Glomerular endothelial cell (primary cell): ENCODE results near the gene B4GALNT2. TPM values are rescaled to one million over a fixed set of nuclear protein-coding genes. Genes with fewer than 3 reads are reported as not detected.
"Not testable (repeated sequence)": the region's sequence is repeated elsewhere in the genome, so short reads cannot be mapped to it uniquely, and the experiment has no call there.

Experiments
- DNase-seq: peaks from one replicate; pipeline ENCODE4 v3.0.0-alpha.2; 2011; ENCODE audit warnings: low read depth, low spot score; ENCODE audit errors: extremely low read depth
- total RNA-seq: library from RNA; depleted of rRNA; stranded (reverse); fragments of >200 nt; gene quantifications from 2 replicates; pipeline ENCODE4 v1.2.3, GENCODE V29; 2015

B4GALNT2 gene
- total RNA-seq: not detected in 2 replicates

DNA sequence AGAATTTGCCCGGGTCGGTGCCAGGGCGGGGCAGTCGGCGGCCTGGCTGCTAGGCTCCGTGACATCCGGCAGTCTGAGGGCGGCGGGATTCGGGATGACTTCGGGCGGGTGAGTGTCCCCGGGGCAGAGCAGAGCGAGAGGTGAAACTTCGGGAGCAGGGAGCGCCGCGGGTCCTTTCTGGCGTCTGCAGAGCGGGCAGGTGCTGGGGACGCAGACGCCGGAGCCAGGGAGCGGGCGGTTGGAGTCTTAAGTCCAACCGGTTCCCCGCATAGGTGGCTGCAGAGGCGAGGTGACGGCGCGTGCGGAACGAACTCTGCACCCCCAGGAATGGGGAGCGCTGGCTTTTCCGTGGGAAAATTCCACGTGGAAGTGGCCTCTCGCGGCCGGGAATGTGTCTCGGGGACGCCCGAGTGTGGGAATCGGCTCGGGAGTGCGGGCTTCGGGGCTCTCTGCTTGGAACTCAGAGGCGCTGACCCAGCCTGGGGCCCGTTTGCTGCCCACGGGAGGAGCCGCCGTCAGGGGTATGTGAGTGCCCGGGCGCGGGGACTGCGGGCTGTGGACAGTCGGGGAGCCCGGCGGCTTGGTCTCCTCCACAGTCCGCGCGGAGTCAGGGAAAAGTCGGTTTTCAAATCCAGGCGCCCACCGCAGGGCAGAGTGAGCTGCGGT, at the start of gene B4GALNT2:
Gene B4GALNT2 (plus strand): TSS at position 71 of the 666 bp plus-strand sequence. CDS start 24 bp downstream, at position 95.
- DNase-seq: no peak

DNA sequence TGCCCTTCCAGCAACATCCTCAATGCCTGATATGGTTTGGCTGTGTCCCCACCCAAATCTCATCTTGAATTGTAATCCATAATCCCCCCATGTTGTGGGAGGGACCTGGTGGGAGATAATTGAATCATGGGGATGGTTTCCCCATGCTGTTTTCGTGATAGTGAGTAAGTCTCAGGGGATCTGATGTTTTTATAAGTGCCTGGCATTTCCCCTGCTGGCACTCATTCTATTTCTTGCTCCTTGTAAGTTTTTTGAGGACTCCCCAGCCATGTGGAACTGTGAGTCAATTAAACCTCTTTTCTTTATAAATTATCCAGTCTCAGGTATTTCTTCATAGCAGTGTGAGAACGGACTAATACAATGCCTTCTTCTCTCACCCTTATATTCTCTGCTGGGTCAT, 47.5 kb upstream of the B4GALNT2 start:
- not testable (repeated sequence) for DNase-seq

DNA sequence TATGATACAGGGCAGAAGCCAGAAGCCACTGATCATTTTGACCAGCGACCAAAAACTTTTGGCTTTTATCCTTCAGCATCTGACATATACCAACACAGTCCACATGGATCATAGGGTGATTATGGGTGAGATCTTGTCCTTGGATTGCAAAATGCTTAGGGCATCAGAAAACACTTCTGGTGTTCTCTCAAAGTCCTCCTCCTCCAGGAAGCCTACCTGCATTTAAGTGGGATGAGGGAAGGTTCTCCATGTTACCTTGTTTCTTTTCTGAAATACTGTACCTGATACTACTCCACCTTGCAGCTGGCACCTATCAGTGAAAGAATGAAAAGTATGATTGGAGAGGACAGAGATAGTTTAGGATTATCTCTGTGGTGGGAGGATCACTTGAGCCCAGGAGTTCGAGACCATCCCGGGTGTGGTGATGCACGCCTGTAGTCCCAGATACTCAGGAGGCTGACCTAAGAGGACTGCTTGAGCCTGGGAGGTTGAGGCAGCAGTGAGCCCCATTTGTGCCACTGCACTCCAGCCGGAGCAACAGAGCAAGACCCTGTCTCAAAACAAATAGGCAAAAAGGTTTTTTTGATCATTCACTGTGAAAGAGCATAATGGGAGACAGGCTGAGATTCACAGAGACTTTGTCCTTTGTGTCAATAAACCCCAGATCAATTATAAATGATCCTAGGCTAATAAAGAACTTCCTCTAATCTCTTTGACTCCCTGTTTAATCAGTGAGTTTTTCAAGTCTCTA, 46.8 kb upstream of the B4GALNT2 start:
- DNase-seq: no peak

- no peak for DNase-seq
Observed at GRCh38 chr17:49086316-49086605, 46.3 kb upstream of the B4GALNT2 start.

DNA sequence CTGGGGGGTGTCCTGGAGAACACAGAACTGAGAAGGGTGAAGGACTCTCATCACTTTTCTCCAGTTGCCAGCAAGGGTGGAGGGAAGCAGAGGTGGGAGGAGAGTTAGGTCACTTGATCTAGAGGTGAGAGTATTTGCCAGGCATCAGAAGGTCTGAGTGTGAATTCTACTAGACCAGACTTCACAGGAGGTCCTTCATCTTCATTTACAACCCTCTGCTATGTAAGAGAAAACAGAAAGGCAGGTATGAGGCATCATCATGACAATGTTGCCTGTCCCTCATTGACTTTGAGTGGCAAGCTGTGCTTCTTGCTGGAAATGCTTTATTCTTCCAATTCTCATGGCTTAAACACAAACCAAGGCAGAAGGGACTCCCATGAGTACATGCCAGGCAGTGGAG, 45.9 kb upstream of the B4GALNT2 start:
- no peak for DNase-seq

GRCh38 chr17:49089094-49089493, 43.5 kb upstream of the B4GALNT2 start:
- DNase-seq: no peak

DNA sequence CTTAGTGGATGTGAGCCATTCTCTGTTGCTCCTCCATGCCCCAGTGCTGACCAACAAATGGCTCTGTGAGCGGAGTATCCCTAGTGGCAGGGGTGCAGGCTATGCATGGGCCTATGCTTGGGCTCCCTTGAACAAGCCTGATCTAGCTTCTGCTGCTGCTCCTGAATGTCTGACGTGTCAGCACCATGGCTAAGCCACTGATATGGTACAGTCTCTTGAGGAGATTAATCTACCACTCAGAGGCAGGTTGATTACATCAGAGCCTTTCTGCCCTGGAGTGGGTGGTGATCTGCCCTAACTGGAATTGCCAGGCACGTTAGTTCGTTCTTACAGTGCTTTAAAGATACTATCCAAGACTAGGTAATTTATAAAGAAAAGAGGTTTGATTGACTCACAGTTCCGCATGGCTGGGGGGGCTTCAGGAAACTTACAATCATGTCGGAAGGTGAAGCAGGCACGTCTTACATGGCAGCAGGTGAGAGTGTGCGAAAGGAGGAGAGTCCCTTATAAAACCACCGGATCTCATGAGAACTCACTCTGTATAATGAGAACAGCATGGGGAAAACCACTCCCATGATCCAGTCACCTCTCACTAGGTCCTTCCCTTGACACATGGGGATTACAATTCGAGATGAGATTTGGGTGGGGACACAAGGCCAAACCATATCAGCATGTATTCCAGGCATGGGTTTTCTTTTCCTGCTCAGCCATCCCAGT, 41.5 kb upstream of the B4GALNT2 start:
- DNase-seq: no peak

GRCh38 chr17:49093131-49093530, 39.4 kb upstream of the B4GALNT2 start:
- no peak for DNase-seq

DNA sequence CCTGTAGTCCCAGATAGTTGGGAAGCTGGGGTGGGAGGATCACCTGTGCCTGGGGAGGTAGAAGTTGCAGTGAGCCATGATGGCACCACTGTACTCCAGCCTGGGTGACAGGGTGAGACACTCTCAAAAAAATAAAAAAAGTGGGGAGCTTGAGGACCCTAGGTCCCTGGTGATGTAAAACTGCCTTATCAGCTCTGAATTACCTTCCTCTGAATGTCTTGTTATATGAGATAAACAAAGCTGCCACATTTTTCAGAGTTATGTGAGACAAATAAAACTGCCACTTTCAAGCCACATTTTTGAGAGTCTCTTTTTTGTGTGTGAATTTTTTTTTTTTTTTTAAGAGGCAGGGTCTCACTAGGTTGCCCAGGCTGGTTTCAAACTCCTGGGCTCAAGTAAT, 32.0 kb upstream of the B4GALNT2 start:
- no peak for DNase-seq

DNA sequence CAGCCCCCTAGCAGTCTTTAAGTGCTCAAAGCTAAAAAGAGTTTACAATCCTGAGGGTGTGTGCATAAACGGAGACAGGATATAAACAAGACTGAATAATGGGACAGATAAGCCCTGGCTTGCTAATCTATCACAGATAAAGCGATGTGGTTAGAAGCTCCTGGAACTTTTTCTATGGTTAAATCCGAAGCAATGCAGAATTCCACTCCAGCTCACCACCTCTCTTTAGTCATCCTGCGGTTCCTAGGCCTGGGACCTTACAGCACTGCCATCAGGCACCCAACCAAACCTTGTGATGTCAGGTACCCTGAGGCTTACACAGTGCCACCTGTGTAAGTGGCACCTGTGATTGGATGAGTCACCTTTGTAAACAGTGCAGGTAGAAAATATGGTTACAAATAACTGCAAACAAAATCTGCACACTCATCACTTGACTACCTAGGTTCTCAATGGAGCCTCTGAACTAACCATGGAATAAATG, 31.5 kb upstream of the B4GALNT2 start:
- DNase-seq: no peak

GRCh38 chr17:49103360-49103759, 29.2 kb upstream of the B4GALNT2 start:
- DNase-seq: not testable (repeated sequence)

DNA sequence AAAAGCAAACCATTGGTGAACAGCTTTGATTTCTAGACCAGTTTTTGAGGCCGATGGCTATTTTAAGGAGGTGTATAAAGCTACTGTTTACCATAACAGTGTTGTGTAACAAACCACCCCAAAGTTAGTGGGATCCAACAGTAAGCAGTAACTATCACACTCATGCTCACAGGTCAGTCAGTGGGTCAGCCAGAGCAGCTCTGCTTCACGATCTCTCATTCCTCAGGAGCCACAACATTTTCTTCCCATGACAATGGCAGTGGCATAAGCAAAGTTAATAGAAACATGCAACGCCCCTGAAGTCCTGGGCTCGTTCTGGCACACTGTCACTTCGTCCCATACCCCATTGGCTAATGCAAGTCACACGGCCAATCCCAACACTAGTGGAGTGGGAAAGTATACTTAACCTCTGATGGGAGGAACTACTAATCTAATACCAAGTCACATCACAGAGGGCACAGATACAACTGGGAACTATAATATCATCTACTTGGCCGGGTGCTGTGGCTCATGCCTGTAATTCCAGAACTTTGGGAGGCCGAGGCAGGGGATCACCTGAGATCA, 28.0 kb upstream of the B4GALNT2 start:
- DNase-seq: no peak

DNA sequence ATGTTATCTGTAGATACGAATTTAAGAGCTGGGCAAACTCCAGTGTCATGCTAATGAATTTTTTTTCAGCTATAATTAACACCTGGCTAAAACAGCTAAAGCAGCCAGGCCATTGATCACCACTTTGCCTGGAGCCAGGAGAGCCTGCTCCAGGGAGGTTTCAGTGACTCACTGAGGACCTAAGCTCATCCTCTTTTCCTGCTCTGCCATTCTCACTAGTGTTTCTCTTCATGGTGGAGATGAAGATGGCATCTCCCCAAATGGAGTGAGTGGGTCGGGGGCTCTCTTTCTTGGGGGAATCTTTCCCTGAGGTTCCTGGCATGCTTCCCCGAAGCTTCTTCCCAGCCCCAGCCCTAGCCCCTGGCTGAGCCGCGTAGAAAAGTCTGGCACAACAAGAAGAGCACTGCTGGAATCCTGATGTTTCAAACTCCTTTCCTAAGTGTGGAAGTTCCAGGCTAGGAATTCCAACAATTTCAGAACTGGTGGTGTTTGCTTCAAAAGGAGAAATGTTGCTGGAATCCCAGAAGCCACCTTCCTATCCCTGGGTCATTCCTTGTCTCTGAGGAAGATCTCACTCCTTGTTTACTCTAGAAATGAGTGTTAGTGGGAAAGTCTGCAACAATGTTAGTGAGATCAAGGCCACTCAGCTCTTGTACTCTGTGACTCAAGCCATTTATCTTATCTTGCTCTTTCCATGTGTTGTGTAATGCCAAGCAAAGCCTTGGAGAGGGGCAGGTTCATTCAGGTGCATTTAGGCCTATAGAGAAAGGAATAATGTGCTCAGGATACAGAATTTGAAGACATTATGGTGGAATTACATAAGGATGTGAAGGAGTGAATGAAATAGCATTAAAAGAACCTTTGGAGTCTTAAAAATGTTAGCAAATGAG, 26.0 kb upstream of the B4GALNT2 start:
- DNase-seq: no peak

- no peak for DNase-seq
Observed at GRCh38 chr17:49107211-49107557, 25.4 kb upstream of the B4GALNT2 start.

- DNase-seq: no peak
Observed at GRCh38 chr17:49108318-49108717, 24.3 kb upstream of the B4GALNT2 start.

- DNase-seq: no peak
Observed at GRCh38 chr17:49110509-49110908, 22.1 kb upstream of the B4GALNT2 start.

GRCh38 chr17:49111934-49112333, 20.6 kb upstream of the B4GALNT2 start:
- DNase-seq: no peak

GRCh38 chr17:49112936-49113335, 19.6 kb upstream of the B4GALNT2 start:
- no peak for DNase-seq

- no peak for DNase-seq
Observed at GRCh38 chr17:49114703-49115102, 17.9 kb upstream of the B4GALNT2 start.

- DNase-seq: no peak
Observed at GRCh38 chr17:49117587-49118230, 14.9 kb upstream of the B4GALNT2 start.
